Right lobe of liver (tissue), 6 donors: ENCODE measurements around the gene DET1. TPM values are rescaled to one million over a fixed set of nuclear protein-coding genes. Genes with fewer than 3 reads are reported as not detected.

Experiments
- ATAC-seq, 4 donors: fragments of 200-7000 bp; cut with Tn5 transposase; one replicate each; pipeline ENCODE4 v1.9.1; 2020; ENCODE audit warnings: mild to moderate bottlenecking in 4 of 4, moderate library complexity in 4 of 4
- DNase-seq, 3 donors: peaks; one replicate each; pipeline ENCODE4 v3.0.0-alpha.2; 2020
- H3K27ac ChIP-seq, 3 donors: fragments of 200-600 bp; one replicate each; pipeline ENCODE4 v1.8.0; 2022
- H3K27me3 ChIP-seq, 2 donors: fragments of 200-600 bp; one replicate each; pipeline ENCODE4 v1.8.0; 2022
- H3K36me3 ChIP-seq, 4 donors: fragments of 200-600 bp; sonication (generic) in 1 of 4; one replicate each; pipeline versions ENCODE4 v1.5.1 to v1.8.0; 2017 to 2022; ENCODE audit warnings: control low read depth in 1 of 4
- H3K4me1 ChIP-seq, 4 donors: fragments of 200-600 bp; sonication (generic) in 1 of 4; one replicate each; pipeline versions ENCODE4 v1.5.1 to v1.8.0; 2017 to 2022; ENCODE audit warnings: control low read depth in 1 of 4
- H3K4me3 ChIP-seq, 3 donors: fragments of 200-600 bp; one replicate each; pipeline ENCODE4 v1.8.0; 2022
- H3K9me3 ChIP-seq, 4 donors: fragments of 200-600 bp; sonication (generic) in 1 of 4; one replicate each; pipeline versions ENCODE4 v1.5.1 to v1.8.0; 2017 to 2022; ENCODE audit warnings: control low read depth in 1 of 4
- CTCF ChIP-seq, 4 donors: fragments of 200-600 bp in 3 of 4; fragments of 450-650 bp in 1 of 4; IDR thresholded peaks; one replicate each; pipeline versions ENCODE4 v1.5.1 to v1.8.0; 2016 to 2022; ENCODE audit warnings: antibody characterized with exemption in 4 of 4, mild to moderate bottlenecking in 2 of 4
- POLR2A ChIP-seq: fragments of 450-650 bp; IDR thresholded peaks from one replicate; pipeline ENCODE4 v1.6.1; 2017; ENCODE audit warnings: antibody characterized with exemption, mild to moderate bottlenecking
- WGBS: methylation state at CpG from one replicate; pipeline ENCODE4 v1.1.6; 2018; ENCODE audit warnings: low coverage, low lambda C conversion rate; ENCODE audit not compliant: insufficient coverage; ENCODE audit errors: missing lambda C conversion rate; 5-methylcytosine and 5-hydroxymethylcytosine counted together
- intact Hi-C, 2 donors: fragments of 100-400 bp; cut with DNase I; formaldehyde crosslinking; loops; one replicate each; pipeline versions ENCODE4 v1.11.2 to v1.14.1; 2022
- total RNA-seq, 6 experiments: library from RNA; depleted of rRNA in 2 of 6; stranded (reverse); fragments of >200 nt in 2 of 6; fragmentation: NEBNext Ultra II Directional in 3 of 6; extraction: Animal tissue kit (Norgen Biotek cat#: 25700) in 3 of 6; gene quantifications; one replicate each; pipeline versions ENCODE4 v1.1.0 to v1.2.4, GENCODE V29; 2016 to 2023
- donor health status: DM: no; HTN: yes; CAD: no.
- donor health status: DM: no; HTN: no; CAD: no.
- donor health status: DM: no; HTN: no; CAD: no.
- donor health status: DM: no; HTN: yes; CAD: no.
- donor health status: DM: no; HTN: yes; CAD: no.

The DET1 gene
- total RNA-seq, 6 experiments from 2014 or later, result 1.3 to 2.5 (median 1.9) TPM

- H3K9me3 ChIP-seq, result no peaks in the 10 kb centered on the region
- 51% methylated on average over 8 of the region's 10 CpGs for WGBS
- ATAC-seq (no peak), DNase-seq (no peak)
- H3K27me3 ChIP-seq, result no peaks in the 10 kb centered on the region
- TF ChIP-seq CTCF (IDR thresholded peaks at IDR 0.05), result no peak
- no peak for TF ChIP-seq POLR2A
- intact Hi-C loops, result no loop called here
- H3K4me3 ChIP-seq, result no peak overlapping the region
- H3K36me3 ChIP-seq, result no peaks in the 10 kb centered on the region
- H3K27ac ChIP-seq, result no peak overlapping the region
- H3K4me1 ChIP-seq, result no peaks in the 10 kb centered on the region
Measured at GRCh38 chr15:88484682-88485331, 61.7 kb downstream of the DET1 start.

GRCh38 chr15:88482263-88482662, 64.2 kb downstream of the DET1 start:
- TF ChIP-seq POLR2A, result no peak
- TF ChIP-seq CTCF (IDR thresholded peaks at IDR 0.05), result no peak
- DNase-seq, result no peak
- WGBS, result 44% methylated on average over 1 of the region's 1 CpG
- Histone ChIP-seq H3K4me1 (no peaks in the 10 kb centered on the region), H3K36me3 (peaks cover 0 to 13% (median 3%) of the 10 kb centered on the region in 4 donors), H3K27ac (no peak overlapping the region), H3K9me3 (no peaks in the 10 kb centered on the region), H3K27me3 (no peaks in the 10 kb centered on the region), H3K4me3 (no peak overlapping the region)
- intact Hi-C loops, result no loop called here
- no peak for ATAC-seq

- no peak for ATAC-seq
- peaks cover 0 to 4% (median 2%) of the 10 kb centered on the region in 4 donors for H3K4me1 ChIP-seq
- no peak for DNase-seq
- no peaks in the 10 kb centered on the region for H3K27me3 ChIP-seq
- H3K4me3 ChIP-seq, result no peak overlapping the region
- no peak overlapping the region for H3K27ac ChIP-seq
- H3K9me3 ChIP-seq, result no peaks in the 10 kb centered on the region
- intact Hi-C loops, result no loop called here
- peaks cover 0 to 15% (median 3%) of the 10 kb centered on the region in 4 donors for H3K36me3 ChIP-seq
- TF ChIP-seq POLR2A (no peak), CTCF (IDR thresholded peaks at IDR 0.05) (no peak)
- WGBS, result 75% methylated on average over 7 of the region's 8 CpGs
Measured at GRCh38 chr15:88480981-88481380, 65.5 kb downstream of the DET1 start.

GRCh38 chr15:88479169-88479568, 67.3 kb downstream of the DET1 start:
- no peak for TF ChIP-seq POLR2A
- no peak for TF ChIP-seq CTCF (IDR thresholded peaks at IDR 0.05)
- Histone ChIP-seq H3K36me3 (peaks cover 0 to 31% (median 3%) of the 10 kb centered on the region in 4 donors), H3K27ac (no peak overlapping the region), H3K4me1 (peaks cover 0 to 4% (median 2%) of the 10 kb centered on the region in 4 donors), H3K9me3 (no peaks in the 10 kb centered on the region), H3K27me3 (no peaks in the 10 kb centered on the region), H3K4me3 (no peak overlapping the region)
- no peak for DNase-seq
- 70% methylated on average over 2 of the region's 3 CpGs for WGBS
- intact Hi-C loops, result loop anchor here in 1 of 2 donors (10.0 kb wide), 1 partner anchor 136 kb away; no protein-coding TSS in a partner anchor
- ATAC-seq, result no peak
